Stimulated activated naive B cell treated with anti-CD40 and anti-IgM and Interleukin-4, amounts not matched to agents 10 μg/mL and 1 μg/mL and 100 μg/mL, for 72 hours (primary cell): ENCODE measurements around the gene ATP9B.
A peak's percentile ranks its signal among the peaks of the same experiment; 100 is the strongest.

Experiments
- ATAC-seq, 2 donors: fragments of 150-1000 bp; cut with Tn5 transposase; replicated peaks; 2 replicates each; pipeline ENCODE4 v1.10.0; 2021; ENCODE audit warnings: moderate library complexity in 1 of 2
- DNase-seq: peaks from one replicate; pipeline ENCODE4 v3.0.0; 2021
- H3K27ac Mint-ChIP-seq: one replicate; pipeline ENCODE4 v1.8.0; 2022; ENCODE audit warnings: mild to moderate bottlenecking, mixed read lengths
- H3K27me3 Mint-ChIP-seq, 2 donors: one replicate each; pipeline ENCODE4 v1.8.0; 2022; ENCODE audit warnings: mixed read lengths in 2 of 2
- H3K36me3 Mint-ChIP-seq, 2 donors: one replicate each; pipeline ENCODE4 v1.8.0; 2022; ENCODE audit warnings: mixed read lengths in 2 of 2, mild to moderate bottlenecking in 1 of 2
- H3K4me1 Mint-ChIP-seq, 2 donors: one replicate each; pipeline ENCODE4 v1.8.0; 2022; ENCODE audit warnings: mixed read lengths in 2 of 2, mild to moderate bottlenecking in 1 of 2
- H3K4me3 Mint-ChIP-seq, 2 donors: one replicate each; pipeline ENCODE4 v1.8.0; 2022; ENCODE audit warnings: mild to moderate bottlenecking in 2 of 2, mixed read lengths in 2 of 2, moderate library complexity in 1 of 2
- H3K9me3 Mint-ChIP-seq, 2 donors: one replicate each; pipeline ENCODE4 v1.8.0; 2022; ENCODE audit warnings: mixed read lengths in 2 of 2, mild to moderate bottlenecking in 1 of 2

Gene ATP9B

DNA sequence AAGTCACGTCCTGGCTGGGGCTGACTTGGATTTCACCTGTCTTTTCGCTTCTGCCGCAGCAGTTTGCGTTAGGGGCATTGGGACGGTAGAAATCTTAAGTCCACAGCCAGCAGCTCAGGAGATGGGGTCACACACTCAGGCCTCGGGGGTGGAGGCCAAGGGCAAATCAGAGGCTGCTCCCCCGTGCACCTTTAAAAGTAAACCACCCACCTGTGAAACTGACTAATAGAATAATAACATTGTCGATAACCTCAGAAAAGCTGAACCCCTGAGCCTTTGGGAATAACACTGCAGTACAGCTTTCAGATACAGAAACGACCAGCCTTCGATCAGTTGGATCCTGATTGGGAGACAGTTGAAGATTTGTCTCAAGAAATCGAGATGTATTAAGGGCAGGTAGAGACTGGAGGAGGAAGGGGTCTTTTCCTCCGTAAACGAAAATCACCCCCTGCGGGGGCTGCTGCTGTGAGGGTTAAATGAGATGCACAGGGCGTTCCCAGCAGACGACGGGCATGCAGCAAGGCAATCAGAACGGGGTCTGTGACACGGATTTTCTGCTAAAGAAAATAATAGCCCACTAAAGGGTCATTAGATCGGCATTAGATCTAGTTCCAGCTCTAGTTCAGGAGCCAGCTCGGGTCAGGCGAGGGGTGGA is 310.2 kb downstream of the ATP9B start:
- peaks cover 17 to 18% of the 10 kb centered on the region in 2 donors for H3K36me3 Mint-ChIP-seq
- no peak for ATAC-seq
- no peaks in the 10 kb centered on the region for H3K27me3 Mint-ChIP-seq
- H3K27ac Mint-ChIP-seq: no peak overlapping the region
- no peak for DNase-seq
- peaks cover 16 to 30% of the 10 kb centered on the region in 2 donors for H3K4me1 Mint-ChIP-seq
- H3K9me3 Mint-ChIP-seq: no peaks in the 10 kb centered on the region
- H3K4me3 Mint-ChIP-seq: peak overlapping the region in 1 of 2 donors; percentile 39

DNA sequence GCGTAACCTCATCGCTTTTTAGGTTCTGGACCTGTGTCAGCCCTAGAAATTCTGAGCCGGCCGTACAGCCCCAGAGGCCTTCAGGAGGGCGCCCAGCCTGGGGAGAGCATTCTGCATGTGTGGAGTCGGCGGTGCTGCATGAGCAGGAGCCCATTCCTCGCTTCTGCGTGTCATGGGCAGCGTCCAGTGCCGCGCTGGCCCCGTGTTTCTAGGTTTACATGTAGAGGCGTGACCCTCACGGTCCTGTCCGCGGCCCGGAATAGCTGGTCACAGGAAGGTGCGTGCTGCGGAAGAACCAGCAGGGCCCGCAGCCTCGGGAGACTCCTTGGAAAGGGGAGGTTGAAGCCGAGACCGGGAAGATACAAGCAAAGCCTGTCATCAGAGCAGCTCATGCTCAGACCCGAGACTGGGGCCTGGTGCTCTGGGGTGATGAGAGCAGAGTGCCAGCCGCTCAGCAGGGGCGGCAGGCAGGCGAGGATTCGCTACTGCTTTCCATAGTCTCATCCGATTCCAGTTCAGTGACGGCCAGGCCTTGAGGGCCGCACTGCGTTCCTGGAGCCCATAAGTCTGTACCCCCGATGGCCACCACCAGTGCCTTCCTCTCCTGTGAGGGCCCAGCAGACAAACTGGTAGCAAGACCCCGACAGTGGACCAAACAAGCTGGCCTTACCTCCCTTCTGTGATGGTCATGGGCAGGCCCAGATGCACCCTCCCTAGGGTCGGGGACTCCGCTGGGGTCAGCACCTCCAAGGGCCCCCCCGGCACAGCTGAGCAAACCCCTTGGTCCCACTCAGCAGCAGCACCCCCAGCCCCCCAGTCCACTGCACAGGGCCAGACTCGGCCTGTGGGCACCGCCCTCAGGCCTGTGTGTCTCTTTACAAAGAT is 311.0 kb downstream of the ATP9B start:
- no peak overlapping the region for H3K4me3 Mint-ChIP-seq
- H3K9me3 Mint-ChIP-seq: no peaks in the 10 kb centered on the region
- H3K27me3 Mint-ChIP-seq: no peaks in the 10 kb centered on the region
- peaks cover 13 to 25% of the 10 kb centered on the region in 2 donors for H3K4me1 Mint-ChIP-seq
- peak; percentile 4 to 13 for ATAC-seq
- no peak for DNase-seq
- H3K36me3 Mint-ChIP-seq: peaks cover 18 to 19% of the 10 kb centered on the region in 2 donors
- no peak overlapping the region for H3K27ac Mint-ChIP-seq

DNA sequence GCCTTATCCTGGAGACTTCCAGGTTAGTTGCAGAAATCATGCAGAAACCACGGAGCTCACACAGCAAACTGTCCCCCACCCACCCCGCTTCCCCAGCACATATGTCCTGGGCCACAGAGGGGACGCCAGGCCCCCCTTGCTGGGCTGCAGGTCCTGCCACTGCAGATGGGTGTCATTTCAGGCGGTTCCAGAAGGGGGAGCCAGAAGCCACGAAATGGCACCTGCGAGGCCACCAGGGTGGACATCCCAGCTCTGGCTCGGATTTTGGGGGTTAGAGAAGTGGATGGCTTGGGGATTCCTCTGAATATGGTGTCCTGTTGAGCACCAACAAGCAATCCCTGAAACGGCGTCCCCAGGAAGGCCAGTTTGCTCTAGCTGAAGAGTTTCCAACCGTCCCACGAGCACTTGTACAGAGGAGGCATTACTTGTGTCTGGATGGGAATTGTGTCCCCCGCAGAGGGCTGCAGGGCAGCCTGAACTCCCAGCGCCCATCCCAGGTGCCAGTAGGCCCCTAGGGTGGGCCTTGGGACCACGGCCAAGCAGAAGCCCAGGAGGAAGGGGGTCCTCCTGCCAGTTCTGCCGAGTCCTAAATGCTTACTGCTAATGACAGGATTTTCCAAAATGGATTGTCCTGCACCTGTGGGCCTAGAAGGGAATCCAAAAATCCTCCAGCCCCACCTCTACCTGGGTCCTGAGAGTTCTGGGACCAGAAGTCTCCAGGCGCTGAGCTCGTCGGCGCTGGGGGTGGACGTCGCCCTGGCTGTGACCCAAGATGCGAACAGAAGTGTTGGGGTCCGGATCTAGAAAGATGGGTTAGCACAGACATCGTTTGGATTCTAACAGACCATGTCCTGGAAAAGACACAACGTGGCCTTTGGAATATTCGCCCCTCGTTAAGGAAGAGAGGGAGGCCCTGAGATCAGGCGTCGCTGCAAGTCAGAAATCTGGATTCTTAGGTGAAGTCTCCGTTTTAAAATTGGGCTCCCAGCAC is 311.9 kb downstream of the ATP9B start:
- H3K4me3 Mint-ChIP-seq: no peak overlapping the region

DNA sequence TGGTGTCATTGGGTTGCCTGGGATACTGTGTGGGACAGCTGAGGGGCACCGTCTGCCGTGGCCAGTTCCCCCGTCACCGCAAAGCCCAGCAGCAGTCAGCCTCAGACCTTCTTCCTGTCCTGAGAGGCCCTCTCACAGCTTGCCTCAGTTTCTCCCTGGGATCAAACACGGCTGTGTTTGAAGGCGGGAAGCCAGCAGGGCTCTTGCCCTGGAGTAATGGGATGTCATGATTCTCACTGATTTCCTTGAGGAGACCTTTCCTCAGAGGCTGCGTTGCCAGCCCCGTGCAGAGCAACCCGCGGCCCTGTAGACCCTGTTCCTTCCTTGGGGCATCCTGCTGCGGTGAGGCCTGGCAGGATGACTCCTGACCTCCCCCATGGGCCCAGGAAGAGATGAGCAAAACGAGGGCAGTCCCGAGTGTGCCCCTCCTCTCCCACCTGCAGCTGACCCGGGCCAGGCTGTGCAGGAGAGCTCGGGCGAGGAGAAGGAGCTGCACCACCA is 312.7 kb downstream of the ATP9B start:
- H3K9me3 Mint-ChIP-seq: no peaks in the 10 kb centered on the region

More for the DNA sequence above, 311.9 kb downstream of the ATP9B start:
- peak; percentile 61 to 71 for ATAC-seq
- DNase-seq: no peak
- Mint-ChIP-seq H3K9me3 (no peaks in the 10 kb centered on the region), H3K36me3 (peaks cover 16 to 19% of the 10 kb centered on the region in 2 donors), H3K4me1 (peaks cover 17 to 30% of the 10 kb centered on the region in 2 donors), H3K27me3 (no peaks in the 10 kb centered on the region), H3K27ac (peak overlapping the region; percentile 51)

DNA sequence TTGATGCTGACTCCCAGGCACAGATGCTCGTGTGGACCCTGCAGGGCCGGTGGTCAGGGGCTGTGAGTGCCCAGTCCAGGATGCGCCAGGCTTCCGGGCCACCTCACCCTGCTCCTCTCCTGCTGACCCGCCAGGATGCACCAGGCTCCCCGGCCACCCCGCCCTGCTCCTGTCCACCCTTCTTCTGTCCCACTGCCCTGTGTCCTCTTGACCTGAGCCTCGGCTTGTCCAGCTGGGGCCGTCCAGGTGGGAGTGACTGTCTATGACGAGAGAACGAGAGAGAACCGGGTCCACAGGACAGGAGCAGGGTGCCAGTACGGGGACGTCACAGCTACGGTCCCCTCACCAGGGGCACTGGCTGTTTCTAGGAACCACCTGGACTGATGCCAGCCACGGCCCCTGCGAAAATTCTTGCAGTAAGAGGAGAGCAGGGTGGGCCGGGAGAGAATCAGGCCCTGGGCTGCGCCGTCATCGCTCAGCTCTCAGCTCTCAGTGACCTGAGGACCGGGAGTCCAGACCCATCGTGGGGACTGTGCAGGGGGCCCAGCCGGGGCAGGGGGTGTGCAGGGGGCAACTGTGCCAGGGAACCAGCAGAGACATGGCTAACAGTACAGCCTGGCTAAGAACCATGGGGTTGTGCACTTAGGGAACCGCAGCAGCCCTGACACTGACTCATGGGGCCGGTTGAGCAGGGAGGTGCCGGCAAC is 313.6 kb downstream of the ATP9B start:
- Mint-ChIP-seq H3K36me3 (peaks cover 14 to 18% of the 10 kb centered on the region in 2 donors), H3K4me1 (peaks cover 24 to 43% of the 10 kb centered on the region in 2 donors), H3K27me3 (no peaks in the 10 kb centered on the region), H3K27ac (peak overlapping the region; percentile 14), H3K4me3 (no peak overlapping the region), H3K9me3 (no peaks in the 10 kb centered on the region)
- DNase-seq: no peak
- no peak for ATAC-seq

More for the DNA sequence above, 312.7 kb downstream of the ATP9B start:
- Mint-ChIP-seq H3K27ac (no peak overlapping the region), H3K36me3 (peaks cover 14 to 19% of the 10 kb centered on the region in 2 donors), H3K27me3 (no peaks in the 10 kb centered on the region), H3K4me3 (no peak overlapping the region), H3K4me1 (peaks cover 18 to 35% of the 10 kb centered on the region in 2 donors)
- DNase-seq (no peak), ATAC-seq (no peak)

DNA sequence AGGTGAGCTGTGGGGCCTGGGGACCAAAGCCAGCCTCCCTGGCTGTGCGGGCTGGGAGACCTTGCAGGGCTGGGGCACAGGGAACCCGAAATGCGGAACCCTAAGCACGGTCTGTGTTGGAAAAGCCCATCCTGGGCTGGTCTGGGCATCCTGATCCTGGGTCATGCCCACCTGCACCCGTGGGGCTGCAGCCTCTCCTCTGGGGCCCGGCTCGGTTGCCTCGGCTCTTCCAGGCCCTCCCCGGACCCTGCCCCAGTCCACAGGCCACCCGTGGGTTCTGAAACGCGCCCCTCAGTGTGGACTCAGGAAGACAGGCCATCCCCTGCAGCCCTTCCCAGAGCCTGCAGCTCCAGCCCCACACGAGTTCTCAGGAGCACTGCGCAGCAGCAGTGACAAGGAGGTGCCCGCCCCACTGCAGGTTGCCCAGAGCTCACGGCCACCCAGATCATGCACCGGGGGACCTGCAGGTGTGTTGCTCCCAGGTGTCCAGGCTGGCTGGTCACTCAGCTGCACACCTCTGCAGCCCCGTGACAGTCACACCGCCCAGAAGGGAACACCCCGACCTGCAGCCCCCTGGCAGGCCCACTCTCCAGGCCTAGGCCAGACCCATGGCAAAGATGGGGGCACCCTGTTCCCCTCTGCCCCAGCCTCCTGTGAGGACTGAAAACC is 314.3 kb downstream of the ATP9B start:
- H3K27me3 Mint-ChIP-seq: peaks cover 0 to 2% of the 10 kb centered on the region in 2 donors
- ATAC-seq (no peak), DNase-seq (no peak)
- peaks cover 7 to 11% of the 10 kb centered on the region in 2 donors for H3K36me3 Mint-ChIP-seq
- no peak overlapping the region for H3K4me3 Mint-ChIP-seq
- no peak overlapping the region for H3K27ac Mint-ChIP-seq
- H3K4me1 Mint-ChIP-seq: peaks cover 26 to 50% of the 10 kb centered on the region in 2 donors
- H3K9me3 Mint-ChIP-seq: no peaks in the 10 kb centered on the region

DNA sequence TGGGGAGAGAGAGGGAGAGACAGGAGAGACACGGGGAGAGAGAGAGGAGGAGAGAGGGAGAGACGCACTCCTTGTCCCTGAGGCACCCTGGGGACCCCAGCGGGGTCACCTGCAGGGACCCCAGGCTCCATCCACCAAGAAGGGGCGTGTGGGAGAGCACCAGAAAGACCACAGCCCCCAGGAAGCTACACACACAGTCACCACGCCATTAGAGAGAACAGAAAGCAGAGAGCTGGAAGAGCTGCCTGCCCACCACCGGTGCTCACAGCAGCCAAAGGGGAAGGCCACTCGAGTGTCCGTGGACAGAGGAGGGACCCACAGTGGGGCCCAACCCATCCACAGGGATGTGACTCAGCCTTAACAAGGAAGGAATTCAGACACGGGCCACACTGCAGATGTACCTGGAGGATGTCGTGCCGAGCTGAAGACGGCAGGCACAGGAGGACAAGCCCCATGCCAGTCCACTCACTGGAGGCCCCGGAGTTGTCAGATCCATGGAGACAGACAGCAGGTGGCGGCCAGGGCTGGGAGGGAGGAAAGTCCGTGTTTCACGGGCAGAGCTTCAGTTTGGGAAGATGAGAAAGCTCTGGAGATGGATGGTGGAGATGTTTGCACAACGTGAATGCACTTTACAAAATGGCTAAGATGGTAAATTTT is 315.1 kb downstream of the ATP9B start:
- peak overlapping the region; percentile 59 for H3K27ac Mint-ChIP-seq
- peaks cover 0 to 8% of the 10 kb centered on the region in 2 donors for H3K27me3 Mint-ChIP-seq
- H3K36me3 Mint-ChIP-seq: peaks cover 0 to 6% of the 10 kb centered on the region in 2 donors
- no peak overlapping the region for H3K4me3 Mint-ChIP-seq
- no peak for ATAC-seq
- DNase-seq: no peak
- peaks cover 21 to 46% of the 10 kb centered on the region in 2 donors for H3K4me1 Mint-ChIP-seq
- no peaks in the 10 kb centered on the region for H3K9me3 Mint-ChIP-seq

DNA sequence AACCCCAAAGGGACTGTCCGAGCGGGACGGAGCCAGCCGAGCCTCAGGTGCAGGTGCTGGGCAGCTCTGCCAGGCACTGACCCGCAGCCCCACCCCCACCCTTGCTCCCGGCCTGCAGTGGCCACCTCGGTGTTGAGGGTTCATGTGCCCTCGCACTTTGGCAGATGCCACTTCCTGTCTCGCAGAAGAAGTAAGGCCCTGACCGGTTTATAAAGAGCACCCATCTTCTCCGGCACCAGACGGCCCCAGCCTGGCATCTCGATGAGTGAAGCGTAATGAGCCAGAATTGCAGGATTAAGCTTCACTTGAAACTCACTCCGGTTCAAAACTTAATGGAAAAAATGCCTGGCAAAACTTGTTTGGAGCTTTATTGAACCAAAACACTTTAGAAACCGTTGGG is 315.6 kb downstream of the ATP9B start:
- no peak overlapping the region for H3K27ac Mint-ChIP-seq
- peaks cover 0 to 12% of the 10 kb centered on the region in 2 donors for H3K27me3 Mint-ChIP-seq
- no peaks in the 10 kb centered on the region for H3K9me3 Mint-ChIP-seq
- peaks cover 21 to 45% of the 10 kb centered on the region in 2 donors for H3K4me1 Mint-ChIP-seq
- no peak overlapping the region for H3K4me3 Mint-ChIP-seq
- ATAC-seq (no peak), DNase-seq (no peak)
- peaks cover 0 to 6% of the 10 kb centered on the region in 2 donors for H3K36me3 Mint-ChIP-seq

DNA sequence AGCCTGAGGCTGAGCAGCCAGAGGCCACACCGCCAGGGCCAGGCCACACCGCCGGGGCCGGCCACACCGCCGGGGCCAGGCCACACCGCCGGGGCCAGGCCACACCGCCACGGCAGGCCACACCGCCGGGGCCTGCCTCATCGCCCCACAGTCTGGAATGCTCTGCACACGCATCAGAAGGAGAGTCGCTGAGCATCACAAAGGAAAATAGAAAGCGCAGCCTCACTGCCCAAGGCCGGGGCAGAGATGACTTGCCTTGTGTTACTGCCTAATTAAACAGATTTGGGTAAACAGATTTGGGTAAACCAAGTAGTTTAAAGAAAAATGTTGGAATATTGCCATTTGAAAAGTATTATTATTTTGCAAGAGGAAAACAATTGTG is 316.1 kb downstream of the ATP9B start:
- Mint-ChIP-seq H3K4me3 (no peak overlapping the region), H3K4me1 (peaks cover 21 to 44% of the 10 kb centered on the region in 2 donors), H3K27ac (no peak overlapping the region), H3K27me3 (peaks cover 0 to 12% of the 10 kb centered on the region in 2 donors), H3K9me3 (no peaks in the 10 kb centered on the region), H3K36me3 (peaks cover 0 to 5% of the 10 kb centered on the region in 2 donors)
- no peak for ATAC-seq
- DNase-seq: no peak

DNA sequence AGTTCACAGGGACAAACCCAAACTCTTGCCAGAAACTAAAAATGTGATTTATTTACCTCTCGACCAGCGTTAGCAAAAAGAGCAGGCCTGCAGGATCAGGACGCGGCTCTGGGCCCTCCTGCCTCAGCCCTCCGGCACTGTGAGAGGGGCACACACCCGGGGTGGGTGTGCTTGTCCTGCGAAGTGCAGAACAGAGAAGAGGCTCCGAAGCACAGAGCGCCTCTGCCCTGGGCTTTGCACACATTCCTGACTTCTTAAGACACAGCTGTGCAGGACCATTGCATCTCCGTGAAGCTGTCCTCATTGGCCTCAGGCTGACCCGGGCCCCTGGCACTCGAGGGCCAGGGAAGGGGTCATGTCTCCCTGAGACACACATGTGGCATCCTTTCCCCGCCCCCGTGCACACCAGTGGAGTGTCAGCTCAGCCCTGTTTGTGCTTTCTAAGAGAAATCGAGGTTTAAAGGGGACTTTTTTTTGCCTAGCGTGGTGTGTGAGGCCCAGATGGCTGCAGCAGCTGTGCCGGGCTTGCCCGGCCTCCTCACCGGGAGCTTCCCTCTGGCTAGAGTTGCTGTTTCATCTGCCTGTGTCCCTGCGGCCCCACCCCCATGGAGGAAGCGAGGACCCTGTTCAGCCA is 316.6 kb downstream of the ATP9B start:
- DNase-seq: no peak

DNA sequence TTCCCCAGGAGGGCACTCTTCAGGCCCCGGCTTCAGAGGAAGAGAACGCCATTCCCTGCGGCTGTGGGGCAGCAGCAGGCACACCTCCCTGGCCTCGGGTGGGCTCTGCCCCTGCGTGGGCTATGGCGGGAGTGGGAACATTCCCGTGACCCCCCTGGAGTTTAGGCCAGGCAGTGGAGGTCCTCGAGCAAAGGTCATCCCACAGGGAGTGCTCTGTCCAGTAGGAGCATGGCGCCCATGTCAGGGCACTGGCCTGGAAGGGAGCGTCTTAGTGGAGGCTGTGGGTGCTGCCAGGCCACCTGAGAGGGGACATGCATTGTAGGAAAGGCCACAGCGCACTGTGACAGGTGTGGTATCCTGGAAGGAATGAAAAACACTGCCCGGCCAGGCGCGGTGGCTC is 317.4 kb downstream of the ATP9B start:
- no peaks in the 10 kb centered on the region for H3K9me3 Mint-ChIP-seq
- DNase-seq (no peak), ATAC-seq (no peak)
- no peak overlapping the region for H3K4me3 Mint-ChIP-seq
- H3K27me3 Mint-ChIP-seq: peaks cover 0 to 12% of the 10 kb centered on the region in 2 donors
- peaks cover 0 to 2% of the 10 kb centered on the region in 2 donors for H3K36me3 Mint-ChIP-seq
- peaks cover 21 to 36% of the 10 kb centered on the region in 2 donors for H3K4me1 Mint-ChIP-seq
- H3K27ac Mint-ChIP-seq: no peak overlapping the region

More for the DNA sequence above, 316.6 kb downstream of the ATP9B start:
- H3K36me3 Mint-ChIP-seq: peaks cover 0 to 4% of the 10 kb centered on the region in 2 donors
- peak; percentile 38 to 50 for ATAC-seq
- H3K27me3 Mint-ChIP-seq: peaks cover 0 to 12% of the 10 kb centered on the region in 2 donors
- no peak overlapping the region for H3K27ac Mint-ChIP-seq
- H3K4me1 Mint-ChIP-seq: peaks cover 21 to 39% of the 10 kb centered on the region in 2 donors
- no peak overlapping the region for H3K4me3 Mint-ChIP-seq
- H3K9me3 Mint-ChIP-seq: no peaks in the 10 kb centered on the region

DNA sequence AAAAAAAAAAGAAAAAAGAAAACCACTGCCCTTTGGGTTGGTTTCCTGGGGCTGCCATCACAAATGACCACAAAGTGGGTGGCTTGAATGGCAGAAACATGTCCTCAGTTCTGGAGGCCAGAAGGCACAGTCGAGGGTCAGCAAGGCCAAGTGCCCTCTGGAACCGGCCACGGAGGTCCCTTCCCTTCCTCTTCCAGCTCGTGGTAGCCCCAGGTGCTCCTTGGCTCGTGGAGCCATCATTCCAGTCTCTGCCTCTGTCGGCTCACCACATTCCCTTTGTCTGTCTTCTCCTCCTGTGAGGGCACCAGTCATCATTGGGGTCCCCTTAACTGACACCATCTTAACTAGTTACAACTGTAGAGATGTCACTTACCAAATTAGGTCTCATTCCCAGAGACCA is 318.0 kb downstream of the ATP9B start:
- peaks cover 24 to 40% of the 10 kb centered on the region in 2 donors for H3K4me1 Mint-ChIP-seq
- no peak overlapping the region for H3K27ac Mint-ChIP-seq
- peaks cover 0 to 12% of the 10 kb centered on the region in 2 donors for H3K27me3 Mint-ChIP-seq
- H3K4me3 Mint-ChIP-seq: no peak overlapping the region
- ATAC-seq (no peak), DNase-seq (no peak)
- no peaks in the 10 kb centered on the region for H3K9me3 Mint-ChIP-seq
- H3K36me3 Mint-ChIP-seq: peaks cover 0 to 3% of the 10 kb centered on the region in 2 donors
